ENCODE data around the gene IL25.

DNA sequence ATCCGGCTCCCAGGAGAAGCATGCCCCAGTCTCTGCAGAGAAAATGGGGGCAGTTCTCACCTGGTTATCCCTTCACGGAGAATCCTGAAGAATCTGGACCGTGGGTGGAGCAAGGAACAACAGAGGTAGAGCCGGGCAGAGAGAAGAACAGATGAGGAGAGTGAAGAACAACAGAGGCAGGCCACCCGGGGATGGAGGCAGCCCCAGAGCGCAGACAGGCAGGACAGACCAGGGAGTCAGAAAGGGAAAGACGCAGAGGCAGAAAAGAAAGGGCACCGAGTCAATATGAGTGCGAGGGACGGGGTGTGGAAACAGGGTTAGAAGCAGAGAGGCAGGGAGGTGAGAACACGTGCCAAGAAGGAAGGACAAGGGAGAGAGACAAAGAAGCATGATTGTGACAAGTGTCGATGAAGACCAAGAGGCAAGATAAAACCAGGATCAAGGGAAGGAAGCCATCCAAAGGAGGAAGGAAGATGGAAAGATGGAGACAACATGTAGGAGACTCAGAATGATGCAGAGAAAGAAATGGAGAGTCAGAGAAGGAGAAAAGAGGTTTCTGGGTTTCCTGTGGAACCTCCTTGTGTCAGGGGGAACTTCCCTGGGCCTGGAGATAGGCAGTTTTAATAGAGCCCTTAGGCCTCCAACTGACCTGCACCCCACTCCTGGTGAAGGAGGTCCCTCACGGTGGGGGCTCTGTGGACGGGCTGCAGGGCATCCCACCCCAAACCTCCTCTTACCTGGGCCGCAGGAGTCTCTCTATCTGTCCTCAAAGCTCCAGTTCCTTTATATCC lies 35.1 kb downstream of the IL25 start, which contains the start of gene MYH6:
- TF ChIP-seq, protein P1, sequence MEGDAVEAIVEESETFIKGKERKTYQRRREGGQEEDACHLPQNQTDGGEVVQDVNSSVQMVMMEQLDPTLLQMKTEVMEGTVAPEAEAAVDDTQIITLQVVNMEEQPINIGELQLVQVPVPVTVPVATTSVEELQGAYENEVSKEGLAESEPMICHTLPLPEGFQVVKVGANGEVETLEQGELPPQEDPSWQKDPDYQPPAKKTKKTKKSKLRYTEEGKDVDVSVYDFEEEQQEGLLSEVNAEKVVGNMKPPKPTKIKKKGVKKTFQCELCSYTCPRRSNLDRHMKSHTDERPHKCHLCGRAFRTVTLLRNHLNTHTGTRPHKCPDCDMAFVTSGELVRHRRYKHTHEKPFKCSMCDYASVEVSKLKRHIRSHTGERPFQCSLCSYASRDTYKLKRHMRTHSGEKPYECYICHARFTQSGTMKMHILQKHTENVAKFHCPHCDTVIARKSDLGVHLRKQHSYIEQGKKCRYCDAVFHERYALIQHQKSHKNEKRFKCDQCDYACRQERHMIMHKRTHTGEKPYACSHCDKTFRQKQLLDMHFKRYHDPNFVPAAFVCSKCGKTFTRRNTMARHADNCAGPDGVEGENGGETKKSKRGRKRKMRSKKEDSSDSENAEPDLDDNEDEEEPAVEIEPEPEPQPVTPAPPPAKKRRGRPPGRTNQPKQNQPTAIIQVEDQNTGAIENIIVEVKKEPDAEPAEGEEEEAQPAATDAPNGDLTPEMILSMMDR (IDR thresholded peaks at IDR 0.05; ENCODE audit: insufficient read depth, low read length, poor library complexity, severe bottlenecking) = no peak
- no peak for TF ChIP-seq EZH2phosphoT487 (conservative IDR thresholded peaks at IDR 0.05; ENCODE audit: low read length)
